Spinal cord (tissue), 4 donors: ENCODE results near the gene PHYHD1. TPM values are rescaled to one million over a fixed set of nuclear protein-coding genes. Genes with fewer than 3 reads are reported as not detected.

Experiments
- polyA plus RNA-seq, 2 donors: library from polyadenylated mRNA; unstranded; fragments of 120-200 nt; gene quantifications; one replicate each; pipeline ENCODE4 v1.2.1, GENCODE V29; 2013; ENCODE audit not compliant: insufficient read length in 2 of 2
- total RNA-seq, 2 donors: library from RNA; depleted of rRNA in 1 of 2; stranded (reverse); fragments of 120-200 nt in 1 of 2; fragments of >200 nt in 1 of 2; gene quantifications; one replicate each; pipeline versions ENCODE4 v1.2.3 to v1.2.4, GENCODE V29; 2013 to 2014

The PHYHD1 gene
- total and polyA plus RNA-seq, 4 donors: 7.8 to 29.9 (median 25.3) TPM

Other genes starting within 250 kb of the PHYHD1 start
- 100 to 1,000 TPM; 445 to 512 TPM for gene SET, start 231.8 kb upstream of the PHYHD1 start, total RNA-seq
- gene SET, start 231.8 kb upstream of the PHYHD1 start, polyA plus RNA-seq: 100 to 1,000 TPM; 398 to 461 TPM
- gene PKN3, start 218.5 kb upstream of the PHYHD1 start, total RNA-seq: 1 to 10 TPM; 1.1 to 5.5 TPM
- gene PKN3, start 218.5 kb upstream of the PHYHD1 start, polyA plus RNA-seq: 1 to 10 TPM; 5.5 to 5.9 TPM
- 10 to 100 TPM in 1 of 2 donors, 1 to 10 TPM in 1; 3.5 to 12.6 TPM for gene ZDHHC12, start 196.9 kb upstream of the PHYHD1 start, total RNA-seq
- 10 to 100 TPM; 11.2 to 15.0 TPM for gene ZDHHC12, start 196.9 kb upstream of the PHYHD1 start, polyA plus RNA-seq
- 10 to 100 TPM; 23.1 to 34.1 TPM for gene ZER1, start 149.1 kb upstream of the PHYHD1 start, total RNA-seq
- 10 to 100 TPM; 51.5 to 55.3 TPM for gene ZER1, start 149.1 kb upstream of the PHYHD1 start, polyA plus RNA-seq
- gene TBC1D13, start 133.7 kb upstream of the PHYHD1 start, total RNA-seq: 10 to 100 TPM; 11.4 to 13.9 TPM
- 10 to 100 TPM; 31.4 to 36.0 TPM for gene TBC1D13, start 133.7 kb upstream of the PHYHD1 start, polyA plus RNA-seq
- 10 to 100 TPM; 14.2 to 28.2 TPM for gene ENDOG, start 102.5 kb upstream of the PHYHD1 start, total RNA-seq
- 10 to 100 TPM; 35.5 to 36.9 TPM for gene ENDOG, start 102.5 kb upstream of the PHYHD1 start, polyA plus RNA-seq
- gene SPOUT1, start 91.2 kb upstream of the PHYHD1 start, total RNA-seq: 10 to 100 TPM; 12.2 to 27.7 TPM
- 10 to 100 TPM; 51.1 to 57.7 TPM for gene SPOUT1, start 91.2 kb upstream of the PHYHD1 start, polyA plus RNA-seq
- gene KYAT1, start 39.0 kb upstream of the PHYHD1 start, total RNA-seq: 10 to 100 TPM in 1 of 2 donors, 1 to 10 TPM in 1; 8.9 to 12.1 TPM
- 10 to 100 TPM; 14.5 to 20.5 TPM for gene KYAT1, start 39.0 kb upstream of the PHYHD1 start, polyA plus RNA-seq
- 10 to 100 TPM; 28.5 to 31.8 TPM for gene LRRC8A, start 38.8 kb upstream of the PHYHD1 start, total RNA-seq
- 10 to 100 TPM; 53.9 to 57.4 TPM for gene LRRC8A, start 38.8 kb upstream of the PHYHD1 start, polyA plus RNA-seq
- gene DOLK, start 26.6 kb downstream of the PHYHD1 start, total RNA-seq: 10 to 100 TPM; 17.8 to 22.8 TPM
- gene DOLK, start 26.6 kb downstream of the PHYHD1 start, polyA plus RNA-seq: 10 to 100 TPM; 20.1 to 22.0 TPM
- gene NUP188, start 26.7 kb downstream of the PHYHD1 start, total RNA-seq: 10 to 100 TPM; 30.3 to 31.4 TPM
- gene NUP188, start 26.7 kb downstream of the PHYHD1 start, polyA plus RNA-seq: 10 to 100 TPM; 33.7 to 43.6 TPM
- gene SH3GLB2, start 107.3 kb downstream of the PHYHD1 start, total RNA-seq: 100 to 1,000 TPM in 1 of 2 donors, 10 to 100 TPM in 1; 62.8 to 138 TPM
- 100 to 1,000 TPM; 130 to 160 TPM for gene SH3GLB2, start 107.3 kb downstream of the PHYHD1 start, polyA plus RNA-seq
- gene MIGA2, start 115.6 kb downstream of the PHYHD1 start, total RNA-seq: 10 to 100 TPM; 21.2 to 29.4 TPM
- gene MIGA2, start 115.6 kb downstream of the PHYHD1 start, polyA plus RNA-seq: 10 to 100 TPM; 24.4 to 35.6 TPM
- gene DOLPP1, start 160.1 kb downstream of the PHYHD1 start, total RNA-seq: 10 to 100 TPM; 14.9 to 15.8 TPM
- 10 to 100 TPM; 25.2 to 31.4 TPM for gene DOLPP1, start 160.1 kb downstream of the PHYHD1 start, polyA plus RNA-seq
- gene CRAT, start 189.8 kb downstream of the PHYHD1 start, total RNA-seq: 10 to 100 TPM; 27.1 to 30.7 TPM
- gene CRAT, start 189.8 kb downstream of the PHYHD1 start, polyA plus RNA-seq: 10 to 100 TPM; 65.9 to 68.7 TPM
- gene PTPA, start 190.4 kb downstream of the PHYHD1 start, total RNA-seq: 100 to 1,000 TPM in 1 of 2 donors, 10 to 100 TPM in 1; 62.3 to 117 TPM
- 100 to 1,000 TPM in 1 of 2 donors, 10 to 100 TPM in 1; 98.6 to 116 TPM for gene PTPA, start 190.4 kb downstream of the PHYHD1 start, polyA plus RNA-seq